ENCODE measurements around the gene CELF2.

The CELF2 gene

GRCh38 chr10:11201911-11202310, 184.2 kb downstream of the CELF2 start:
- no peaks in the 10 kb centered on the region for H3K79me1 ChIP-seq (ENCODE audit: low read length)
- no peaks in the 10 kb centered on the region for H3K79me2 ChIP-seq (ENCODE audit: control insufficient read depth, insufficient read depth, low read length)
- H3K36me3 ChIP-seq (ENCODE audit: control insufficient read depth, insufficient read depth, low read length), result no peaks in the 10 kb centered on the region
- no peak for DNase-seq
- H2BK120ac ChIP-seq (ENCODE audit: low read depth, low read length), result no peak overlapping the region
- H4K5ac ChIP-seq (ENCODE audit: low read length), result no peak overlapping the region
- no peak overlapping the region for H2AK5ac ChIP-seq (ENCODE audit: low read length)
- H3K4me2 ChIP-seq (ENCODE audit: low read length), result no peak overlapping the region
- no peaks in the 10 kb centered on the region for H3K27me3 ChIP-seq (ENCODE audit: insufficient read depth, low read length, poor library complexity)
- no peak overlapping the region for H3K27ac ChIP-seq (ENCODE audit: low read depth, low read length)
- H4K8ac ChIP-seq (ENCODE audit: low read depth, low read length), result no peak overlapping the region
- no peak overlapping the region for H3K23ac ChIP-seq (ENCODE audit: low read length)
- no peak overlapping the region for H3K18ac ChIP-seq (ENCODE audit: low read length)
- no peak overlapping the region for H3K9ac ChIP-seq (ENCODE audit: low read length)
- H3K4me1 ChIP-seq (ENCODE audit: control insufficient read depth, low read depth, low read length), result no peaks in the 10 kb centered on the region
- no peak overlapping the region for H2BK15ac ChIP-seq (replicated peaks; ENCODE audit: low read depth)
- no CpG with 5 or more reads among the region's 5 CpGs for WGBS (ENCODE audit: extremely low coverage, insufficient coverage, low lambda C conversion rate)
- H3K56ac ChIP-seq (ENCODE audit: low read length), result no peak overlapping the region
- H2BK5ac ChIP-seq (ENCODE audit: low read length), result no peak overlapping the region
- no peak overlapping the region for H3K4ac ChIP-seq (ENCODE audit: low read depth, low read length)
- no peak overlapping the region for H3K4me3 ChIP-seq (ENCODE audit: low read length)

GRCh38 chr10:11204351-11204942, 186.8 kb downstream of the CELF2 start:
- Histone ChIP-seq H3K56ac (ENCODE audit: low read length) (no peak overlapping the region), H3K9ac (ENCODE audit: low read length) (no peak overlapping the region), H2BK15ac (replicated peaks; ENCODE audit: low read depth) (no peak overlapping the region), H2AK5ac (ENCODE audit: low read length) (no peak overlapping the region), H4K8ac (ENCODE audit: low read depth, low read length) (no peak overlapping the region), H3K27ac (ENCODE audit: low read depth, low read length) (no peak overlapping the region), H3K36me3 (ENCODE audit: control insufficient read depth, insufficient read depth, low read length) (no peaks in the 10 kb centered on the region), H3K4me1 (ENCODE audit: control insufficient read depth, low read depth, low read length) (no peaks in the 10 kb centered on the region), H3K27me3 (ENCODE audit: insufficient read depth, low read length, poor library complexity) (no peaks in the 10 kb centered on the region), H3K4me2 (ENCODE audit: low read length) (no peak overlapping the region), H3K4ac (ENCODE audit: low read depth, low read length) (no peak overlapping the region), H3K23ac (ENCODE audit: low read length) (no peak overlapping the region), H3K4me3 (ENCODE audit: low read length) (no peak overlapping the region), H3K79me2 (ENCODE audit: control insufficient read depth, insufficient read depth, low read length) (no peaks in the 10 kb centered on the region), H2BK120ac (ENCODE audit: low read depth, low read length) (no peak overlapping the region), H4K5ac (ENCODE audit: low read length) (no peak overlapping the region), H3K18ac (ENCODE audit: low read length) (no peak overlapping the region), H2BK5ac (ENCODE audit: low read length) (no peak overlapping the region), H3K79me1 (ENCODE audit: low read length) (no peaks in the 10 kb centered on the region)
- peak; percentile 23 for DNase-seq
- no CpG with 5 or more reads among the region's 19 CpGs for WGBS (ENCODE audit: extremely low coverage, insufficient coverage, low lambda C conversion rate)

GRCh38 chr10:11205030-11205772, 187.5 kb downstream of the CELF2 start:
- H3K27ac ChIP-seq (ENCODE audit: low read depth, low read length), result no peak overlapping the region
- no peak overlapping the region for H3K4me3 ChIP-seq (ENCODE audit: low read length)
- H3K79me2 ChIP-seq (ENCODE audit: control insufficient read depth, insufficient read depth, low read length), result no peaks in the 10 kb centered on the region
- no peak overlapping the region for H2BK5ac ChIP-seq (ENCODE audit: low read length)
- H4K8ac ChIP-seq (ENCODE audit: low read depth, low read length), result no peak overlapping the region
- no peak overlapping the region for H2AK5ac ChIP-seq (ENCODE audit: low read length)
- H3K36me3 ChIP-seq (ENCODE audit: control insufficient read depth, insufficient read depth, low read length), result no peaks in the 10 kb centered on the region
- H3K18ac ChIP-seq (ENCODE audit: low read length), result no peak overlapping the region
- H3K4ac ChIP-seq (ENCODE audit: low read depth, low read length), result no peak overlapping the region
- H3K23ac ChIP-seq (ENCODE audit: low read length), result no peak overlapping the region
- WGBS (ENCODE audit: extremely low coverage, insufficient coverage, low lambda C conversion rate), result no CpG with 5 or more reads among the region's 13 CpGs
- no peak overlapping the region for H4K5ac ChIP-seq (ENCODE audit: low read length)
- no peak overlapping the region for H3K9ac ChIP-seq (ENCODE audit: low read length)
- no peak overlapping the region for H2BK15ac ChIP-seq (replicated peaks; ENCODE audit: low read depth)
- no peaks in the 10 kb centered on the region for H3K4me1 ChIP-seq (ENCODE audit: control insufficient read depth, low read depth, low read length)
- no peaks in the 10 kb centered on the region for H3K27me3 ChIP-seq (ENCODE audit: insufficient read depth, low read length, poor library complexity)
- H3K4me2 ChIP-seq (ENCODE audit: low read length), result no peak overlapping the region
- H3K79me1 ChIP-seq (ENCODE audit: low read length), result no peaks in the 10 kb centered on the region
- peak; percentile 9 for DNase-seq
- no peak overlapping the region for H2BK120ac ChIP-seq (ENCODE audit: low read depth, low read length)
- H3K56ac ChIP-seq (ENCODE audit: low read length), result no peak overlapping the region

- Histone ChIP-seq H4K5ac (ENCODE audit: low read length) (no peak overlapping the region), H2BK120ac (ENCODE audit: low read depth, low read length) (no peak overlapping the region), H3K23ac (ENCODE audit: low read length) (no peak overlapping the region), H3K18ac (ENCODE audit: low read length) (no peak overlapping the region), H3K4me1 (ENCODE audit: control insufficient read depth, low read depth, low read length) (no peaks in the 10 kb centered on the region), H2BK15ac (replicated peaks; ENCODE audit: low read depth) (no peak overlapping the region), H3K27ac (ENCODE audit: low read depth, low read length) (no peak overlapping the region), H3K79me2 (ENCODE audit: control insufficient read depth, insufficient read depth, low read length) (no peaks in the 10 kb centered on the region), H3K4me3 (ENCODE audit: low read length) (no peak overlapping the region), H3K36me3 (ENCODE audit: control insufficient read depth, insufficient read depth, low read length) (no peaks in the 10 kb centered on the region), H3K9ac (ENCODE audit: low read length) (no peak overlapping the region), H3K79me1 (ENCODE audit: low read length) (no peaks in the 10 kb centered on the region), H2AK5ac (ENCODE audit: low read length) (no peak overlapping the region), H2BK5ac (ENCODE audit: low read length) (no peak overlapping the region), H3K56ac (ENCODE audit: low read length) (no peak overlapping the region), H3K4me2 (ENCODE audit: low read length) (no peak overlapping the region), H4K8ac (ENCODE audit: low read depth, low read length) (no peak overlapping the region), H3K4ac (ENCODE audit: low read depth, low read length) (no peak overlapping the region), H3K27me3 (ENCODE audit: insufficient read depth, low read length, poor library complexity) (no peaks in the 10 kb centered on the region)
- WGBS (ENCODE audit: extremely low coverage, insufficient coverage, low lambda C conversion rate), result no CpG with 5 or more reads among the region's 14 CpGs
- DNase-seq, result no peak
These were observed 189.2 kb downstream of the CELF2 start for GRCh38 chr10:11206676-11207559.

- no peaks in the 10 kb centered on the region for H3K27me3 ChIP-seq (ENCODE audit: insufficient read depth, low read length, poor library complexity)
- no peak overlapping the region for H3K18ac ChIP-seq (ENCODE audit: low read length)
- H4K8ac ChIP-seq (ENCODE audit: low read depth, low read length), result no peak overlapping the region
- no peak overlapping the region for H3K56ac ChIP-seq (ENCODE audit: low read length)
- no peaks in the 10 kb centered on the region for H3K36me3 ChIP-seq (ENCODE audit: control insufficient read depth, insufficient read depth, low read length)
- H2BK120ac ChIP-seq (ENCODE audit: low read depth, low read length), result no peak overlapping the region
- WGBS (ENCODE audit: extremely low coverage, insufficient coverage, low lambda C conversion rate), result no CpG with 5 or more reads among the region's 15 CpGs
- no peak for DNase-seq
- H3K4me2 ChIP-seq (ENCODE audit: low read length), result no peak overlapping the region
- no peak overlapping the region for H4K5ac ChIP-seq (ENCODE audit: low read length)
- H3K4ac ChIP-seq (ENCODE audit: low read depth, low read length), result no peak overlapping the region
- no peak overlapping the region for H3K9ac ChIP-seq (ENCODE audit: low read length)
- H3K27ac ChIP-seq (ENCODE audit: low read depth, low read length), result no peak overlapping the region
- H2AK5ac ChIP-seq (ENCODE audit: low read length), result no peak overlapping the region
- no peak overlapping the region for H3K4me3 ChIP-seq (ENCODE audit: low read length)
- H3K4me1 ChIP-seq (ENCODE audit: control insufficient read depth, low read depth, low read length), result no peaks in the 10 kb centered on the region
- H3K79me2 ChIP-seq (ENCODE audit: control insufficient read depth, insufficient read depth, low read length), result no peaks in the 10 kb centered on the region
- H3K79me1 ChIP-seq (ENCODE audit: low read length), result no peaks in the 10 kb centered on the region
- H3K23ac ChIP-seq (ENCODE audit: low read length), result no peak overlapping the region
- no peak overlapping the region for H2BK15ac ChIP-seq (replicated peaks; ENCODE audit: low read depth)
- no peak overlapping the region for H2BK5ac ChIP-seq (ENCODE audit: low read length)
These were observed 189.8 kb downstream of the CELF2 start for GRCh38 chr10:11207560-11207844.
